ENCODE measurements around the gene CASP3.

DNA sequence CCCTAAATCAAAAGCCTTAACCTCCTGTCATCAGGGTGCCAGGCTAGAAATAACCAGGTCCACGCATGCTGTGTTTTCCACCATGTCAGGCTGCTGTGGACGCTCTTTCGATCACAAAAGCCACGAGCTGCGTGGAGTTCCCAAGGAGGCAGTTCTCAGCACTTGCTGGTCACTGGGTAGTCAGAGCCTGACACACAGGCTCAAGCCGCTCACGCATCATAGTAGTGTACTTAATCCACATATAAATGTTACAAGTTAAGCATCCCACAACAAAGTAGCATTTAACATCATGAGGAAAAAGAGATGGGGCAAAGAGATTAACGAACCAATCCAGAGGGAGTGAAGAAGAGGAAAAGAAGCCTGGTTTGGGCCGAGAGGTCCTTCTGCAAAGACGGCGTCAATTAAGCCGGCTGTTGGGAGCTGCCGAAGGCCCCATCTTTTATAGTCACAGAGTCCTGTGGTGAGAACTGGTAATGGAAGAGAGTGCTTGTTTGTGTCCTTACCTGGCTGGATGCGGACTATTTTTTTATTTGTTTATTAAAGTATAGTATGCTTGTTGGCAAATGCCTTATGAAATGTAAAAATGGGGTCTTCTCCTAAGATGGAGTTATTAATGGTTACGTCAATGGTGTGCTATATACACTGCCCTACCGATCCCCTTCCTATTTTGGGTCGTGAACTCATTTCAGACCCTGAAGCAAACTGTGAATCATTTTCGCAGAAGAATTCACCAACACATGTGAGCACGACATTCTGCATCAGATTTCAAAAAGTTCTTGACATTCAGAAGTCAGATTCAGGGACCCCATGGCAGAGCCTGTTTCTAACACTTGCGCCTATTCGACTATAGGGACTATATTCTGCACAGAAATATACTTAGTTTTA is 966 bp upstream of the CASP3 start:
- TF ChIP-seq, protein P1, sequence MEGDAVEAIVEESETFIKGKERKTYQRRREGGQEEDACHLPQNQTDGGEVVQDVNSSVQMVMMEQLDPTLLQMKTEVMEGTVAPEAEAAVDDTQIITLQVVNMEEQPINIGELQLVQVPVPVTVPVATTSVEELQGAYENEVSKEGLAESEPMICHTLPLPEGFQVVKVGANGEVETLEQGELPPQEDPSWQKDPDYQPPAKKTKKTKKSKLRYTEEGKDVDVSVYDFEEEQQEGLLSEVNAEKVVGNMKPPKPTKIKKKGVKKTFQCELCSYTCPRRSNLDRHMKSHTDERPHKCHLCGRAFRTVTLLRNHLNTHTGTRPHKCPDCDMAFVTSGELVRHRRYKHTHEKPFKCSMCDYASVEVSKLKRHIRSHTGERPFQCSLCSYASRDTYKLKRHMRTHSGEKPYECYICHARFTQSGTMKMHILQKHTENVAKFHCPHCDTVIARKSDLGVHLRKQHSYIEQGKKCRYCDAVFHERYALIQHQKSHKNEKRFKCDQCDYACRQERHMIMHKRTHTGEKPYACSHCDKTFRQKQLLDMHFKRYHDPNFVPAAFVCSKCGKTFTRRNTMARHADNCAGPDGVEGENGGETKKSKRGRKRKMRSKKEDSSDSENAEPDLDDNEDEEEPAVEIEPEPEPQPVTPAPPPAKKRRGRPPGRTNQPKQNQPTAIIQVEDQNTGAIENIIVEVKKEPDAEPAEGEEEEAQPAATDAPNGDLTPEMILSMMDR (IDR thresholded peaks at IDR 0.05; ENCODE audit: poor library complexity), result no peak
- TF ChIP-seq EZH2 (IDR thresholded peaks at IDR 0.05; ENCODE audit: borderline replicate concordance), result no peak
- TF ChIP-seq EZH2phosphoT487 (IDR thresholded peaks at IDR 0.05; ENCODE audit: low read depth, severe bottlenecking, unreplicated experiment), result no peak

Measured in hepatocyte (in vitro differentiated cells).